Measurements from ENCODE around the gene EMX1.

The EMX1 gene

GRCh38 chr2:72917138-72917876 is at the start of gene EMX1:
Gene EMX1, plus strand, starts transcription at chr2:72917519. Its CDS starts 334 bp downstream, at chr2:72917853.
- Histone ChIP-seq H3K9me3 (ENCODE audit: insufficient read depth, low read depth, low read length) (no peaks in the 10 kb centered on the region), H3K4me2 (ENCODE audit: low read depth, low read length, poor library complexity, severe bottlenecking) (no peak within 1 kb of the TSS)

GRCh38 chr2:72871060-72871459 is 46.3 kb upstream of the EMX1 start:
- Histone ChIP-seq H3K36me3 (ENCODE audit: insufficient read depth, low read length) (no peaks in the 10 kb centered on the region), H3K9me3 (ENCODE audit: insufficient read depth, low read depth, low read length) (no peaks in the 10 kb centered on the region), H3K4me2 (ENCODE audit: low read depth, low read length, poor library complexity, severe bottlenecking) (no peak overlapping the region), H3K9ac (ENCODE audit: low read depth, low read length, poor library complexity, severe bottlenecking) (no peak overlapping the region), H2AFZ (ENCODE audit: low read length) (no peak overlapping the region), H3K4me1 (ENCODE audit: insufficient read depth, low read length, poor library complexity, severe bottlenecking) (no peaks in the 10 kb centered on the region), H3K9me2 (replicated peaks; ENCODE audit: low read depth, low read length) (no peaks in the 10 kb centered on the region), H3K4me3 (ENCODE audit: low read length, poor library complexity, severe bottlenecking) (no peak overlapping the region), H3F3A (ENCODE audit: low read depth) (no peaks in the 10 kb centered on the region), H4K20me1 (ENCODE audit: insufficient read depth, low read length, poor library complexity, severe bottlenecking) (no peaks in the 10 kb centered on the region), H3K27me3 (ENCODE audit: insufficient read depth, low read length, poor library complexity, severe bottlenecking) (no peaks in the 10 kb centered on the region), H3K79me2 (ENCODE audit: insufficient read depth, low read length) (no peaks in the 10 kb centered on the region)
- TF ChIP-seq CTCF (conservative IDR thresholded peaks at IDR 0.05; ENCODE audit: low read length) (no peak), EZH2phosphoT487 (IDR thresholded peaks at IDR 0.05; ENCODE audit: borderline replicate concordance) (no peak)

More at GRCh38 chr2:72917138-72917876, at the start of gene EMX1:
- Histone ChIP-seq H3K9ac (ENCODE audit: low read depth, low read length, poor library complexity, severe bottlenecking) (no peak within 1 kb of the TSS), H3K36me3 (ENCODE audit: insufficient read depth, low read length) (no peaks in the 10 kb centered on the region), H3K4me3 (ENCODE audit: low read length, poor library complexity, severe bottlenecking) (no peak within 1 kb of the TSS), H3F3A (ENCODE audit: low read depth) (no peaks in the 10 kb centered on the region), H2AFZ (ENCODE audit: low read length) (no peak within 1 kb of the TSS), H3K79me2 (ENCODE audit: insufficient read depth, low read length) (no peaks in the 10 kb centered on the region), H3K27me3 (ENCODE audit: insufficient read depth, low read length, poor library complexity, severe bottlenecking) (no peaks in the 10 kb centered on the region), H4K20me1 (ENCODE audit: insufficient read depth, low read length, poor library complexity, severe bottlenecking) (no peaks in the 10 kb centered on the region), H3K9me2 (replicated peaks; ENCODE audit: low read depth, low read length) (no peaks in the 10 kb centered on the region), H3K4me1 (ENCODE audit: insufficient read depth, low read length, poor library complexity, severe bottlenecking) (no peaks in the 10 kb centered on the region)
- TF ChIP-seq EZH2phosphoT487 (IDR thresholded peaks at IDR 0.05; ENCODE audit: borderline replicate concordance): no peak

GRCh38 chr2:72871880-72872279 is 45.4 kb upstream of the EMX1 start:
- H3K4me3 ChIP-seq (ENCODE audit: low read length, poor library complexity, severe bottlenecking): no peak overlapping the region
- H3K4me2 ChIP-seq (ENCODE audit: low read depth, low read length, poor library complexity, severe bottlenecking): no peak overlapping the region
- no peaks in the 10 kb centered on the region for H3F3A ChIP-seq (ENCODE audit: low read depth)
- no peaks in the 10 kb centered on the region for H3K9me3 ChIP-seq (ENCODE audit: insufficient read depth, low read depth, low read length)
- H3K36me3 ChIP-seq (ENCODE audit: insufficient read depth, low read length): no peaks in the 10 kb centered on the region
- no peaks in the 10 kb centered on the region for H3K79me2 ChIP-seq (ENCODE audit: insufficient read depth, low read length)
- H3K9ac ChIP-seq (ENCODE audit: low read depth, low read length, poor library complexity, severe bottlenecking): no peak overlapping the region
- H2AFZ ChIP-seq (ENCODE audit: low read length): no peak overlapping the region
- TF ChIP-seq EZH2phosphoT487 (IDR thresholded peaks at IDR 0.05; ENCODE audit: borderline replicate concordance): no peak
- TF ChIP-seq CTCF (conservative IDR thresholded peaks at IDR 0.05; ENCODE audit: low read length): no peak
- no peaks in the 10 kb centered on the region for H3K4me1 ChIP-seq (ENCODE audit: insufficient read depth, low read length, poor library complexity, severe bottlenecking)
- H4K20me1 ChIP-seq (ENCODE audit: insufficient read depth, low read length, poor library complexity, severe bottlenecking): no peaks in the 10 kb centered on the region
- H3K9me2 ChIP-seq (replicated peaks; ENCODE audit: low read depth, low read length): no peaks in the 10 kb centered on the region
- no peaks in the 10 kb centered on the region for H3K27me3 ChIP-seq (ENCODE audit: insufficient read depth, low read length, poor library complexity, severe bottlenecking)
